ENCODE data around the gene HIGD1A.

The HIGD1A gene

DNA sequence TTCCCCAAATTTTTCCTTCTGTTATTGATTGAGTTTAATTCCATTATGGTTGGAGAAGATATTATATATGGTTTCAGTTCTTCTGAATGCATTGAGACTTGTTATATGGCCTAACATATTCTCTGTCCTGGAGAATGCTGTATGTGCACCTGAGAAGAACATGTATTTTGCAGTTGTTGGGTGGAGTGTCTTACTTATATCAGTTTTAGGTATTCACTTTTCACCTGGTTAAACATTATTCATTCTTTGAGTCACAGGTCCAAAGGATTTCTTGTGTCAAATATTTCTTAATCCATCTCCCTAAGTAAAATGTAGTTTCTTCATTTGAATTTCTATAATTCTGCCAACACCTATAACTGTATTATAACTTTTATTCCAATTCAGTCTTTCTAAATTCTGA, 22.7 kb upstream of the HIGD1A start:
- Histone ChIP-seq H3K27ac (ENCODE audit: low read depth, low read length) (no peak overlapping the region), H3K4me3 (ENCODE audit: insufficient read depth, low read length, poor library complexity, severe bottlenecking) (no peak overlapping the region), H3K79me2 (ENCODE audit: insufficient read depth, low read length) (no peaks in the 10 kb centered on the region), H2AFZ (ENCODE audit: low read depth, low read length, severe bottlenecking) (no peak overlapping the region), H3K36me3 (ENCODE audit: low read length) (no peaks in the 10 kb centered on the region), H3K9ac (ENCODE audit: low read length) (no peak overlapping the region), H3K27me3 (ENCODE audit: low read length) (no peaks in the 10 kb centered on the region), H4K20me1 (ENCODE audit: low read depth, low read length) (no peaks in the 10 kb centered on the region), H3K4me2 (ENCODE audit: low read depth, low read length, poor library complexity, severe bottlenecking) (no peak overlapping the region), H3K9me2 (replicated peaks; ENCODE audit: insufficient read depth, low read length) (no peaks in the 10 kb centered on the region), H3F3A (ENCODE audit: insufficient read depth) (no peaks in the 10 kb centered on the region), H3K9me3 (ENCODE audit: insufficient read depth, low read length) (no peaks in the 10 kb centered on the region)
- TF ChIP-seq EZH2phosphoT487 (conservative IDR thresholded peaks at IDR 0.05; ENCODE audit: low read length), result no peak
- TF ChIP-seq, protein P1, sequence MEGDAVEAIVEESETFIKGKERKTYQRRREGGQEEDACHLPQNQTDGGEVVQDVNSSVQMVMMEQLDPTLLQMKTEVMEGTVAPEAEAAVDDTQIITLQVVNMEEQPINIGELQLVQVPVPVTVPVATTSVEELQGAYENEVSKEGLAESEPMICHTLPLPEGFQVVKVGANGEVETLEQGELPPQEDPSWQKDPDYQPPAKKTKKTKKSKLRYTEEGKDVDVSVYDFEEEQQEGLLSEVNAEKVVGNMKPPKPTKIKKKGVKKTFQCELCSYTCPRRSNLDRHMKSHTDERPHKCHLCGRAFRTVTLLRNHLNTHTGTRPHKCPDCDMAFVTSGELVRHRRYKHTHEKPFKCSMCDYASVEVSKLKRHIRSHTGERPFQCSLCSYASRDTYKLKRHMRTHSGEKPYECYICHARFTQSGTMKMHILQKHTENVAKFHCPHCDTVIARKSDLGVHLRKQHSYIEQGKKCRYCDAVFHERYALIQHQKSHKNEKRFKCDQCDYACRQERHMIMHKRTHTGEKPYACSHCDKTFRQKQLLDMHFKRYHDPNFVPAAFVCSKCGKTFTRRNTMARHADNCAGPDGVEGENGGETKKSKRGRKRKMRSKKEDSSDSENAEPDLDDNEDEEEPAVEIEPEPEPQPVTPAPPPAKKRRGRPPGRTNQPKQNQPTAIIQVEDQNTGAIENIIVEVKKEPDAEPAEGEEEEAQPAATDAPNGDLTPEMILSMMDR (IDR thresholded peaks at IDR 0.05; ENCODE audit: insufficient read depth, low read length, poor library complexity, severe bottlenecking), result no peak

DNA sequence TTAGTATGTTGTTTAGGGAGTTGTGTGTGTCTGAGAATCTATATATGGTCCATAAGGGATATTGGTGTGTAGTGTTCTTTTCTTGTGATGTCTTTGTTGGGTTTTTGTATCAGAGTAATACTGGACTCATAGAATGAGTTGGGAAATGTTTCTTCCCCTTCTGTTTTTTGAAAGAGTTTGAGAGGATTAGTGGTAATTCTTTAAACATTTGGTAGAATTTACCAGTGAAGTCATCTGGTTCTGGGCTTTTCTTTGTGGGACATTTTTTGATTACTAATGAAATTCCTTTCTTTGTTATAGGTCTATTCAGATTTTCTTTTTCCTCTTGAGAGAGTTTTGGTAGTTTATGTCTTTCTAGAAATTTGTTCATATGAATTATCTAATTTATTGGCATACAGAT, 21.9 kb upstream of the HIGD1A start:
- no peak for TF ChIP-seq EZH2phosphoT487 (conservative IDR thresholded peaks at IDR 0.05; ENCODE audit: low read length)
- TF ChIP-seq, protein P1 (IDR thresholded peaks at IDR 0.05; ENCODE audit: insufficient read depth, low read length, poor library complexity, severe bottlenecking), result no peak
- Histone ChIP-seq H3K9me3 (ENCODE audit: insufficient read depth, low read length) (no peaks in the 10 kb centered on the region), H3K9ac (ENCODE audit: low read length) (no peak overlapping the region), H3K4me3 (ENCODE audit: insufficient read depth, low read length, poor library complexity, severe bottlenecking) (no peak overlapping the region), H3F3A (ENCODE audit: insufficient read depth) (no peaks in the 10 kb centered on the region), H4K20me1 (ENCODE audit: low read depth, low read length) (no peaks in the 10 kb centered on the region), H3K4me2 (ENCODE audit: low read depth, low read length, poor library complexity, severe bottlenecking) (no peak overlapping the region), H3K27me3 (ENCODE audit: low read length) (no peaks in the 10 kb centered on the region), H2AFZ (ENCODE audit: low read depth, low read length, severe bottlenecking) (no peak overlapping the region), H3K79me2 (ENCODE audit: insufficient read depth, low read length) (no peaks in the 10 kb centered on the region), H3K27ac (ENCODE audit: low read depth, low read length) (no peak overlapping the region), H3K36me3 (ENCODE audit: low read length) (no peaks in the 10 kb centered on the region), H3K9me2 (replicated peaks; ENCODE audit: insufficient read depth, low read length) (no peaks in the 10 kb centered on the region)

DNA sequence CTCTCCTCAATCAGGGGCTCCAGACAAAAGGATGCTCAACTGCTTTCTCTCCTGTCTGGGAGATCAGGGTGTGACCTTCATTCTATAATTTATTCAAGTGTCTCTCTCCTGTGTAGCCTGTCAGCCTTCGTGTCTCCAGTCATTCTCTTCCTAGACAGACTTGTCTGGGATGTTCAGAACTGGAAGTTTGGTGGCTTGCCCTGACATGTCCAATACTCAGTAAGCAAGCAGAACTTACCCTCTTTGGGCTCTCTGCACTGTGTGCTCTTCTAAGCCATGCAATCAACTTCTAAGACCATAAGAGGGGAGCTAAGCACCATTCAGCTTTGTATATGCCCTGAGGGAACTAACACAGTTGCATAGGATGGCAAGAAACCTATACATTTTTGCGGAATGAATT, 19.1 kb upstream of the HIGD1A start:
- TF ChIP-seq EZH2phosphoT487 (conservative IDR thresholded peaks at IDR 0.05; ENCODE audit: low read length), result no peak
- TF ChIP-seq, protein P1 (IDR thresholded peaks at IDR 0.05; ENCODE audit: insufficient read depth, low read length, poor library complexity, severe bottlenecking), result no peak
- no peaks in the 10 kb centered on the region for H3K27me3 ChIP-seq (ENCODE audit: low read length)
- H3F3A ChIP-seq (ENCODE audit: insufficient read depth), result no peaks in the 10 kb centered on the region
- H3K4me2 ChIP-seq (ENCODE audit: low read depth, low read length, poor library complexity, severe bottlenecking), result no peak overlapping the region
- H3K9me3 ChIP-seq (ENCODE audit: insufficient read depth, low read length), result no peaks in the 10 kb centered on the region
- H3K9ac ChIP-seq (ENCODE audit: low read length), result no peak overlapping the region
- no peak overlapping the region for H3K27ac ChIP-seq (ENCODE audit: low read depth, low read length)
- no peaks in the 10 kb centered on the region for H4K20me1 ChIP-seq (ENCODE audit: low read depth, low read length)
- H3K4me3 ChIP-seq (ENCODE audit: insufficient read depth, low read length, poor library complexity, severe bottlenecking), result no peak overlapping the region
- no peaks in the 10 kb centered on the region for H3K36me3 ChIP-seq (ENCODE audit: low read length)
- no peaks in the 10 kb centered on the region for H3K79me2 ChIP-seq (ENCODE audit: insufficient read depth, low read length)
- H3K9me2 ChIP-seq (replicated peaks; ENCODE audit: insufficient read depth, low read length), result no peaks in the 10 kb centered on the region
- no peak overlapping the region for H2AFZ ChIP-seq (ENCODE audit: low read depth, low read length, severe bottlenecking)
